Muscle layer of duodenum (tissue), 2 donors: ENCODE data around the gene FOLR2.

Source experiments
- H3K27ac ChIP-seq: one replicate; pipeline ENCODE4 v1.7.0; 2013; ENCODE audit warnings: mild to moderate bottlenecking, low read length
- H3K27me3 ChIP-seq: one replicate; pipeline ENCODE4 v1.7.0; 2013; ENCODE audit warnings: low read depth, mild to moderate bottlenecking, control low read depth, low read length
- H3K36me3 ChIP-seq, 2 donors: one replicate each; pipeline ENCODE4 v1.7.0; 2013; ENCODE audit warnings: low read length in 2 of 2, control low read depth in 1 of 2, mild to moderate bottlenecking in 1 of 2; ENCODE audit not compliant: insufficient read depth in 2 of 2, control insufficient read depth in 1 of 2
- H3K4me1 ChIP-seq, 2 donors: one replicate each; pipeline ENCODE4 v1.7.0; 2013; ENCODE audit warnings: low read length in 2 of 2, mild to moderate bottlenecking in 2 of 2, control low read depth in 1 of 2, moderate library complexity in 1 of 2; ENCODE audit not compliant: insufficient read depth in 2 of 2, control insufficient read depth in 1 of 2
- H3K4me3 ChIP-seq, 2 donors: one replicate each; pipeline ENCODE4 v1.7.0; 2013; ENCODE audit warnings: low read length in 2 of 2, low read depth in 1 of 2, mild to moderate bottlenecking in 1 of 2
- H3K9me3 ChIP-seq, 2 donors: one replicate each; pipeline ENCODE4 v1.7.0; 2013; ENCODE audit warnings: low read length in 2 of 2, control low read depth in 1 of 2, mild to moderate bottlenecking in 1 of 2; ENCODE audit not compliant: control insufficient read depth in 1 of 2
- donor health status: healthy.

The FOLR2 gene

GRCh38 chr11:72245263-72245816 lies 28.7 kb downstream of the FOLR2 start:
- no peaks in the 10 kb centered on the region for H3K36me3 ChIP-seq
- H3K4me3 ChIP-seq: no peak overlapping the region
- no peaks in the 10 kb centered on the region for H3K9me3 ChIP-seq
- H3K27me3 ChIP-seq: peaks cover 55% of the 10 kb centered on the region
- peaks cover 0 to 18% of the 10 kb centered on the region in 2 donors for H3K4me1 ChIP-seq
- H3K27ac ChIP-seq: no peak overlapping the region

DNA sequence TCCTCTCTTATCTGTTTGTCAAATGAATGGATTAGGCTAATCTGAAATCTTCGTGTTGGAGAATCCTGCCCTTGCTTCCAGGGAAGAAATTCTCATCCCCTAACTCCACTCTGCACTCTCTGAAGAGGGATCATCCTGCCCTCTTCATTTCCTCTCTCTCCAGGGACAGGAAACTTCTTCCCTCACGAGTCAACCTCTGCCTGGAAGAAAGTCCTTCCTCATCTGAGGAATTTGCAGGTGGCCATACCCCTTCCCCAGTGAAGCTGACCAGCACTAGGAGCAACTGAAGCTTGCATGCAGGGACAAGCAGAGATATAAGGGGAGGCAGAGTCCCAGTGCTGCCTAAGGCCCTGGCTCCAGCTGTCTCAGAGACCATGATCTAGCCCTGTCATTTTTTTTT lies 31.0 kb downstream of the FOLR2 start:
- Histone ChIP-seq H3K27me3 (peaks cover 48% of the 10 kb centered on the region), H3K27ac (no peak overlapping the region), H3K4me3 (no peak overlapping the region), H3K9me3 (no peaks in the 10 kb centered on the region), H3K36me3 (no peaks in the 10 kb centered on the region), H3K4me1 (peaks cover 0 to 10% of the 10 kb centered on the region in 2 donors)

- Histone ChIP-seq H3K36me3 (no peaks in the 10 kb centered on the region), H3K27ac (no peak overlapping the region), H3K4me3 (no peak overlapping the region), H3K9me3 (no peaks in the 10 kb centered on the region), H3K27me3 (peaks cover 31% of the 10 kb centered on the region), H3K4me1 (no peaks in the 10 kb centered on the region)
Measured at GRCh38 chr11:72249961-72250360, 33.4 kb downstream of the FOLR2 start.

- Histone ChIP-seq H3K9me3 (no peaks in the 10 kb centered on the region), H3K4me1 (no peaks in the 10 kb centered on the region), H3K36me3 (no peaks in the 10 kb centered on the region), H3K27me3 (peaks cover 22% of the 10 kb centered on the region), H3K27ac (no peak overlapping the region), H3K4me3 (no peak overlapping the region)
Measured at GRCh38 chr11:72250661-72251464, 34.3 kb downstream of the FOLR2 start.

GRCh38 chr11:72251614-72252013 lies 35.0 kb downstream of the FOLR2 start:
- no peak overlapping the region for H3K27ac ChIP-seq
- H3K36me3 ChIP-seq: no peaks in the 10 kb centered on the region
- no peaks in the 10 kb centered on the region for H3K4me1 ChIP-seq
- H3K27me3 ChIP-seq: peaks cover 15% of the 10 kb centered on the region
- no peak overlapping the region for H3K4me3 ChIP-seq
- H3K9me3 ChIP-seq: no peaks in the 10 kb centered on the region

GRCh38 chr11:72253392-72253791 lies 36.8 kb downstream of the FOLR2 start:
- Histone ChIP-seq H3K9me3 (no peaks in the 10 kb centered on the region), H3K4me1 (no peaks in the 10 kb centered on the region), H3K36me3 (no peaks in the 10 kb centered on the region), H3K4me3 (no peak overlapping the region), H3K27me3 (peaks cover 11% of the 10 kb centered on the region), H3K27ac (no peak overlapping the region)

DNA sequence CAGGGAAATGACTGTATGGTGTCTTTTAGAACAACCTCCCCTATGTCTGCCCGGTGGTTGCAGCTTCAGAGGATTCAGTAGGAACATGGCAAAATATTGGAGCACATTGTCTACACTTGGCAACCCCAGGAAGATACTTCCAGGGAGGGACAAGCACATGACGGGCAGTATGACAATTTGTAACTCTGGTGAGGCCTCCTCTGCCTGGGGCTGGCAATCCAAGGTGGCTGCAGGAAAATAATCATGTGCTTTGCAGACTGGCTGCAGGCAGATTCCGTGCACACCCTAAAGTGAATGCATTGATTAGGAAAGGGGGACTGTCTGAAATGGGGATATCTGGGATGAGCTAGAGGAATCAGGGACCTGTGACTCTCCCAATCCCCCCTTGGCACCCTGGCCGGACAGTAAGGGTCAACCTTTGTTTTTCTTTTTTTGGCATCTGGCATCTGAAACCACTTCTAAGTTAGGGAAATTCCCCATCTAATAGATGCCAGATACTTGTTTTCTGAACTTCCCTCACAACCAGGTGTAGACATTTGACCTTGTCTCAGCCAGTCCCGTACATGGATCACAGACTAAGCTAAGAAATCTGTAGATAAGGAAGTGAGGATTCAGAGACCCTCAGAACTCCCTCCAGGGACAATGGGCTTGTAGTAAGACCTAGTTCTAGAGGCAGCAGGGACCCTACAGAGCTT lies 37.9 kb downstream of the FOLR2 start:
- Histone ChIP-seq H3K27ac (no peak overlapping the region), H3K27me3 (peaks cover 6% of the 10 kb centered on the region), H3K36me3 (no peaks in the 10 kb centered on the region), H3K4me3 (no peak overlapping the region), H3K4me1 (no peaks in the 10 kb centered on the region), H3K9me3 (no peaks in the 10 kb centered on the region)

DNA sequence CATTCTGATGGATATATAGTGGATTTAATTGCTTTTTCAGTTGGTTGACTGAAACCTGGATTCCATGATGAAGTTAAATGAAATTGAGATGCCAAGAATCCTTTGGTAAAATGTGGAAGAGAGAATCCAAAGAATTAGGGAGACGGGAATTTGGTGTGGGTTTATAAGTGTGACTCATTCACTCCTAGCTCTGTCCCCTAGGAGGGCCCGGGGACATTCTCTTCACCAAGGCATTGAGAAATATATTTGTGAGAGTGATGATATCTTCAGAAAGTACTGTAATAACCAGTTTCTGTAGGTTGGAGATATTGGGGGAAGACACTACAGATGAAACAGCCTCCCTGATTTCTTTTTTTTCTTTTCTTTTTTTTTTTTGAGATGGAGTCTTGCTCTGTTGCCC lies 41.0 kb downstream of the FOLR2 start:
- Histone ChIP-seq H3K4me3 (no peak overlapping the region), H3K9me3 (no peaks in the 10 kb centered on the region), H3K27me3 (no peaks in the 10 kb centered on the region), H3K4me1 (no peaks in the 10 kb centered on the region), H3K27ac (no peak overlapping the region), H3K36me3 (no peaks in the 10 kb centered on the region)

DNA sequence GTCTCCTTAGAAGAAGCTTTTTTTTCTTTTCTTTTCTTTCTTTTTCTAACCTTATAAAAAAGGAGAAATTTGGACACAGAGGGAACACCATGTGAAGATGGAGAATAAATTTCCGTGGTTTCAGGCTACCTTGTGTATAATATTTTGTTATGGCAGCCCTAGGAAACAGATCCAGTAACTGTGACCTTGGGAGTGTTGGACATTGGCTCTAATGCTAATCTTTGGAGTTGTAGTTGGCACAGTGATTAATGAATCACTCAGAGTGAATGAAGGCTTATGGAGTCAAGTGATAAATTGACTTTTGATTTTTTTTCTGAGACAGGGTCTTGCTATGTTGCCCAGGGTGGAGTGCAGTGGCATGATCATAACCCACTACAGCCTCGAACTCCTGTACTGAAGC lies 42.9 kb downstream of the FOLR2 start:
- H3K4me1 ChIP-seq: no peaks in the 10 kb centered on the region
- no peaks in the 10 kb centered on the region for H3K9me3 ChIP-seq
- H3K36me3 ChIP-seq: no peaks in the 10 kb centered on the region
- no peak overlapping the region for H3K4me3 ChIP-seq
- H3K27me3 ChIP-seq: no peaks in the 10 kb centered on the region
- H3K27ac ChIP-seq: no peak overlapping the region

DNA sequence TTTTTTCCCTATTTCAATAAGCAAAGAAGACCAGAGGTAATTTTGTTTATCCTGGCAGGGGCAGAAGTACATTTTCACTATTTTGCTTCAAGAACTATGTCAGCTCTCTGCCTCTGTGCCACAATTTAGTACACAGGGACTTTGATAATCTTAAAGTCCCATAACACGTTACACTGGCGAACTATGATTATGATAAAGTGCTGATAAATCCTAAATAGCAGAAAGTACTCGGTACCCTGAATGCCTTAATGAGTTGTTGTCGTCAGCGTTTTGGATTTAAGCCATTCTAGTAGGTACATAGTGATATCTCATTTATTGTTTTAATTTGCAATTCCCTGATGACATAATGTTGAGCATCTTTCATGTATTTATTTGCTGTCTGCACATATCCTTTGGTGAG lies 44.0 kb downstream of the FOLR2 start:
- H3K36me3 ChIP-seq: no peaks in the 10 kb centered on the region
- no peaks in the 10 kb centered on the region for H3K9me3 ChIP-seq
- no peak overlapping the region for H3K27ac ChIP-seq
- no peaks in the 10 kb centered on the region for H3K27me3 ChIP-seq
- H3K4me3 ChIP-seq: no peak overlapping the region
- no peaks in the 10 kb centered on the region for H3K4me1 ChIP-seq

- H3K27me3 ChIP-seq: no peaks in the 10 kb centered on the region
- H3K36me3 ChIP-seq: no peaks in the 10 kb centered on the region
- H3K4me3 ChIP-seq: no peak overlapping the region
- H3K9me3 ChIP-seq: no peaks in the 10 kb centered on the region
- H3K27ac ChIP-seq: no peak overlapping the region
- no peaks in the 10 kb centered on the region for H3K4me1 ChIP-seq
Measured at GRCh38 chr11:72263361-72263760, 46.8 kb downstream of the FOLR2 start.
